HG03025 (cell line): ENCODE results near the gene B2M.
"Not testable (repeated sequence)": the region's sequence is repeated elsewhere in the genome, so short reads cannot be mapped to it uniquely, and the experiment has no call there.

Experiments used
- ATAC-seq: cut with Tn5 transposase; IDR thresholded peaks from one replicate; pipeline ENCODE4 v1.9.1; 2021; ENCODE audit warnings: mild to moderate bottlenecking, moderate library complexity; ENCODE audit not compliant: unreplicated experiment, low FRiP score

The B2M gene

GRCh38 chr15:44711096-44711742 is at the start of gene B2M, which contains the start of gene PATL2:
B2M (plus strand) TSS chr15:44711517; CDS start chr15:44711547, 30 bp downstream.
PATL2 (minus strand) TSS chr15:44711323; CDS start chr15:44676490, 34,833 bp downstream.
- peak; percentile 69 for ATAC-seq

GRCh38 chr15:44661576-44661975 is 49.7 kb upstream of the B2M start:
- ATAC-seq: no peak

- peak; percentile 51 for ATAC-seq
Observed at GRCh38 chr15:44662478-44663409, 48.6 kb upstream of the B2M start.

- peak; percentile 82 for ATAC-seq
Observed at GRCh38 chr15:44663410-44664308, 47.7 kb upstream of the B2M start, which contains the start of gene SPG11. SPG11 (minus strand) TSS chr15:44663662; CDS start chr15:44663647, 15 bp downstream.

- ATAC-seq: no peak
Observed at GRCh38 chr15:44666210-44667038, 44.9 kb upstream of the B2M start.

GRCh38 chr15:44667039-44667360 is 44.3 kb upstream of the B2M start:
- ATAC-seq: no peak

- no peak for ATAC-seq
Observed at GRCh38 chr15:44668921-44669320, 42.4 kb upstream of the B2M start.

- ATAC-seq: no peak
Observed at GRCh38 chr15:44670087-44670950, 41.0 kb upstream of the B2M start.

- no peak for ATAC-seq
Observed at GRCh38 chr15:44673639-44674038, 37.7 kb upstream of the B2M start.

GRCh38 chr15:44675911-44676310 is 35.4 kb upstream of the B2M start:
- no peak for ATAC-seq

- no peak for ATAC-seq
Observed at GRCh38 chr15:44676676-44677075, 34.6 kb upstream of the B2M start.

- no peak for ATAC-seq
Observed at GRCh38 chr15:44682211-44682610, 29.1 kb upstream of the B2M start.

GRCh38 chr15:44682809-44683682 is 28.3 kb upstream of the B2M start:
- not testable (repeated sequence) for ATAC-seq

GRCh38 chr15:44689318-44689717 is 22.0 kb upstream of the B2M start:
- not testable (repeated sequence) for ATAC-seq

GRCh38 chr15:44690245-44690644 is 21.1 kb upstream of the B2M start:
- ATAC-seq: not testable (repeated sequence)

GRCh38 chr15:44692659-44693058 is 18.7 kb upstream of the B2M start:
- no peak for ATAC-seq

GRCh38 chr15:44694416-44694815 is 16.9 kb upstream of the B2M start:
- ATAC-seq: no peak

GRCh38 chr15:44695294-44695693 is 16.0 kb upstream of the B2M start:
- no peak for ATAC-seq
